GM19240 (cell line): ENCODE measurements around the gene EIF2AK2.
A peak's percentile ranks its signal among the peaks of the same experiment; 100 is the strongest.

Experiments
- DNase-seq: peaks from one replicate; pipeline ENCODE4 v3.0.0; 2011; ENCODE audit warnings: low spot score; ENCODE audit not compliant: insufficient read length

EIF2AK2 gene

GRCh38 chr2:37102588-37102987, 54.2 kb downstream of the EIF2AK2 start:
- no peak for DNase-seq

GRCh38 chr2:37100054-37100453, 56.7 kb downstream of the EIF2AK2 start:
- no peak for DNase-seq

GRCh38 chr2:37098416-37099118, 58.2 kb downstream of the EIF2AK2 start:
- DNase-seq, result no peak

GRCh38 chr2:37096568-37096967, 60.2 kb downstream of the EIF2AK2 start:
- no peak for DNase-seq

- DNase-seq, result no peak
These were observed 64.9 kb downstream of the EIF2AK2 start for GRCh38 chr2:37091873-37092272.

GRCh38 chr2:37090019-37090477, 66.7 kb downstream of the EIF2AK2 start:
- no peak for DNase-seq

GRCh38 chr2:37085731-37086147, 71.0 kb downstream of the EIF2AK2 start:
- DNase-seq, result no peak

GRCh38 chr2:37084797-37085196, 72.0 kb downstream of the EIF2AK2 start:
- no peak for DNase-seq

GRCh38 chr2:37083873-37084794, 72.6 kb downstream of the EIF2AK2 start, which contains the start of the genes GPATCH11 and HEATR5B:
GPATCH11 (plus strand) TSS chr2:37084518; CDS start chr2:37088382, 3,864 bp downstream.
HEATR5B (minus strand) TSS chr2:37084372; CDS start chr2:37083414, 958 bp downstream.
- peak; percentile 52 for DNase-seq

- DNase-seq, result no peak
These were observed 76.1 kb downstream of the EIF2AK2 start for GRCh38 chr2:37080689-37081088.

- DNase-seq, result no peak
These were observed 76.5 kb downstream of the EIF2AK2 start for GRCh38 chr2:37080266-37080665.

- DNase-seq, result no peak
These were observed 85.8 kb downstream of the EIF2AK2 start for GRCh38 chr2:37070931-37071330.

GRCh38 chr2:37068686-37069085, 88.1 kb downstream of the EIF2AK2 start:
- DNase-seq, result no peak

GRCh38 chr2:37061776-37062175, 95.0 kb downstream of the EIF2AK2 start:
- no peak for DNase-seq

GRCh38 chr2:37061013-37061711, 95.6 kb downstream of the EIF2AK2 start:
- DNase-seq, result no peak

GRCh38 chr2:37060446-37060845, 96.3 kb downstream of the EIF2AK2 start:
- DNase-seq, result no peak

- DNase-seq, result no peak
These were observed 96.9 kb downstream of the EIF2AK2 start for GRCh38 chr2:37059841-37060240.

- DNase-seq, result no peak
These were observed 104.0 kb downstream of the EIF2AK2 start for GRCh38 chr2:37052600-37053332.
